DND-41 (cell line): ENCODE data around the gene SAMD9.

Source experiments
- ATAC-seq: fragments of 200-7000 bp; cut with Tn5 transposase; 3 replicates; pipeline ENCODE4 v1.9.1; 2021; ENCODE audit warnings: low read depth; ENCODE audit not compliant: insufficient read depth
- DNase-seq: peaks from one replicate; pipeline ENCODE4 v3.0.0-alpha.2; 2020
- H2AFZ ChIP-seq: 2 replicates; pipeline ENCODE4 v1.6.0; 2012; ENCODE audit warnings: low read depth, low read length
- H3K27ac ChIP-seq: 2 replicates; pipeline ENCODE4 v1.5.1; 2012; ENCODE audit warnings: low read length, inconsistent platforms
- H3K27me3 ChIP-seq: fragments of 200-600 bp; sonication (generic); 2 replicates; pipeline ENCODE4 v1.6.0; 2012; ENCODE audit warnings: low read length, mild to moderate bottlenecking, inconsistent platforms; ENCODE audit not compliant: insufficient read depth, poor library complexity
- H3K36me3 ChIP-seq: 2 replicates; pipeline ENCODE4 v1.5.1; 2012; ENCODE audit warnings: low read length, inconsistent platforms; ENCODE audit not compliant: insufficient read depth
- H3K4me1 ChIP-seq: 2 replicates; pipeline ENCODE4 v1.5.1; 2012; ENCODE audit warnings: mild to moderate bottlenecking, low read length; ENCODE audit not compliant: insufficient read depth
- H3K4me2 ChIP-seq: 2 replicates; pipeline ENCODE4 v1.6.0; 2012; ENCODE audit warnings: mild to moderate bottlenecking, moderate library complexity, low read length, inconsistent platforms; ENCODE audit not compliant: insufficient read depth
- H3K4me3 ChIP-seq, 2 experiments: fragments of 200-600 bp in 1 of 2; shearing (Covaris generic) in 1 of 2; 2 replicates each; pipeline ENCODE4 v1.5.1; 2012 to 2016; ENCODE audit warnings: inconsistent platforms in 2 of 2, low read length in 2 of 2, mild to moderate bottlenecking in 2 of 2, low read depth in 1 of 2, moderate library complexity in 1 of 2
- H3K79me2 ChIP-seq: 2 replicates; pipeline ENCODE4 v1.6.0; 2012; ENCODE audit warnings: low read length, inconsistent platforms; ENCODE audit not compliant: insufficient read depth
- H3K9ac ChIP-seq: 2 replicates; pipeline ENCODE4 v1.6.0; 2012; ENCODE audit warnings: low read depth, mild to moderate bottlenecking, inconsistent platforms, low read length, moderate library complexity
- H3K9me3 ChIP-seq: 2 replicates; pipeline ENCODE4 v1.5.1; 2012; ENCODE audit warnings: low read length, moderate library complexity, mild to moderate bottlenecking, inconsistent platforms; ENCODE audit not compliant: insufficient read depth, severe bottlenecking
- H4K20me1 ChIP-seq: 2 replicates; pipeline ENCODE4 v1.6.0; 2012; ENCODE audit warnings: low read length; ENCODE audit not compliant: insufficient read depth
- EZH2 ChIP-seq: IDR thresholded peaks from 3 replicates; pipeline ENCODE4 v1.6.1; 2012; ENCODE audit warnings: borderline replicate concordance, low read depth, mild to moderate bottlenecking, moderate library complexity, low read length, inconsistent platforms; ENCODE audit not compliant: severe bottlenecking
- TF ChIP-seq, protein P1 (sequence below): IDR thresholded peaks from 2 replicates; pipeline ENCODE4 v1.5.1; 2012; ENCODE audit warnings: borderline replicate concordance, low read length, moderate library complexity, mild to moderate bottlenecking; ENCODE audit not compliant: poor library complexity, severe bottlenecking; ENCODE audit errors: extremely low read depth

Gene SAMD9

DNA sequence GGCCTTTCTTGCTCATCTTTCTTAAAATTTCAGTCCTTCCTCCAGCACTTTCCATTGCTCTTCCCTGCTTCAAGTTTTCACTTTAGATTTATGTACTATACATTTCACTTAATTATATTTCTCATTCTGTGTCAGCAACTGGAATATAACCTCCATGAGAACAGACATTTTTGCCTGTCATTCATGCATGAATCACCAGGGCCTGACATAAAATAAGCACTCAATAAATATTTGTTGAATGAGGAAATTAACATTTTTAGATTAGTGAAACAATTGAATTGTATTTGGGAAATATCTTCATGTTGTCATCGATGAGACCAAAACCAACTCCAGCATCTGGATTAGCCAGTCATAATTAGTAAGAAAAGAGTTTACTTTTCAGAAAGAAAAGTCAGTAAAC lies 24.3 kb upstream of the SAMD9 start:
- no peak overlapping the region for H3K4me2 ChIP-seq
- no peak for ATAC-seq
- H4K20me1 ChIP-seq = no peaks in the 10 kb centered on the region

DNA sequence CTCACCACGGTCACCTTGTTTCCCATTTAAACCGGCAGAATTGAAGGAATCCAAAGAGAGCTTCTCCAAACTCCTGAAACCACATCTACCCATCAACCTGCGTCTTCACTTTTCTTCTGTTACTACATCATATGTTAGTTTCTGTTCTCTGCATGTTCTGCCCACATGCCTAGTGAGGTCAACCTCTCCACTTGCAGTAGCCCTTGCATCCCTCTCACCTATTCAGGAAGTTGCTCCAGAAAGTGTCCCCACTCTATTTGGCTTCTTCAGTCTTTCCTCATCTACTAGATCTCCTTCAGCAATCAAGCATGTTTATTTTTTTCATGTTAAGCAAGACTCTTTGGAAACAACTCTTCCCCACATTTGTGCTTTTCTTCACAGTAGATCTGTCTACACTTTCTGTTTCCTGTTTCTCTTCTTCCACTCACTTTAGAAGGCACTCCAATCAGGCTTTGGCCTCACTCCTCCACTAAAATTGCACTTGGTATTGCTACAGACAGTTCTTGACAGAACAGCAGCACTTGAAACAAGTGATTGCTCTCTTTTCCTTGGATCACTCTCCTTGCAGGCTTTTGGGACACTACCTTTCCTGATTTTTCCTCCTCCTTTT lies 22.9 kb upstream of the SAMD9 start:
- peaks cover under 1% of the 10 kb centered on the region; the same call in 1 of the 2 replicates for H3K79me2 ChIP-seq

More for the DNA sequence above, 24.3 kb upstream of the SAMD9 start:
- no peak for TF ChIP-seq EZH2
- TF ChIP-seq, protein P1, sequence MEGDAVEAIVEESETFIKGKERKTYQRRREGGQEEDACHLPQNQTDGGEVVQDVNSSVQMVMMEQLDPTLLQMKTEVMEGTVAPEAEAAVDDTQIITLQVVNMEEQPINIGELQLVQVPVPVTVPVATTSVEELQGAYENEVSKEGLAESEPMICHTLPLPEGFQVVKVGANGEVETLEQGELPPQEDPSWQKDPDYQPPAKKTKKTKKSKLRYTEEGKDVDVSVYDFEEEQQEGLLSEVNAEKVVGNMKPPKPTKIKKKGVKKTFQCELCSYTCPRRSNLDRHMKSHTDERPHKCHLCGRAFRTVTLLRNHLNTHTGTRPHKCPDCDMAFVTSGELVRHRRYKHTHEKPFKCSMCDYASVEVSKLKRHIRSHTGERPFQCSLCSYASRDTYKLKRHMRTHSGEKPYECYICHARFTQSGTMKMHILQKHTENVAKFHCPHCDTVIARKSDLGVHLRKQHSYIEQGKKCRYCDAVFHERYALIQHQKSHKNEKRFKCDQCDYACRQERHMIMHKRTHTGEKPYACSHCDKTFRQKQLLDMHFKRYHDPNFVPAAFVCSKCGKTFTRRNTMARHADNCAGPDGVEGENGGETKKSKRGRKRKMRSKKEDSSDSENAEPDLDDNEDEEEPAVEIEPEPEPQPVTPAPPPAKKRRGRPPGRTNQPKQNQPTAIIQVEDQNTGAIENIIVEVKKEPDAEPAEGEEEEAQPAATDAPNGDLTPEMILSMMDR = no peak
- Histone ChIP-seq H2AFZ (no peak overlapping the region), H3K4me3 (no peak overlapping the region), H3K27me3 (no peaks in the 10 kb centered on the region), H3K9ac (no peak overlapping the region), H3K9me3 (no peaks in the 10 kb centered on the region), H3K27ac (no peak overlapping the region), H3K79me2 (peaks cover 15% of the 10 kb centered on the region), H3K4me1 (peaks cover 15% of the 10 kb centered on the region), H3K36me3 (peaks cover 66% of the 10 kb centered on the region)
- DNase-seq = no peak

DNA sequence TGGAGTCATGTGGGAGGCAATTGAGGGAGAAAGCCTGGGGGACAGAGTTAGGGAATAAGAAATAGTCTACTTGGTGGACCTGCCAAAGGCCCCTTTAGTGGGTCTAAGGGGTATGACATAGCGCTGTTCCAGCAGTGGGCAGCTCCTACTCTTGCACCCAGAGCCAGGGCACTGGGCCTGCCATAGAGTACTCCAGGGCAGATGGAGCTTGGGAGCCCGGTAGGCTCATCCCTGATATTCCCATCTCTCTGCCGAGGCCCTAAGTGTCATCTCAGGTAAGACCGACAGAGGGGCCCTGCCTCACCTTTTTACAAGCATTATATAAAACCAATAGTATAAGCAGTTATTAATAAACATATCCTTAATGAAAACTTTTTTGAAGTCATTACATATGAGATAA lies 20.8 kb upstream of the SAMD9 start:
- Histone ChIP-seq H4K20me1 (no peaks in the 10 kb centered on the region), H3K4me3 (no peak overlapping the region), H3K79me2 (no peaks in the 10 kb centered on the region), H3K4me2 (no peak overlapping the region), H3K4me1 (no peaks in the 10 kb centered on the region), H3K9me3 (peaks cover 8% of the 10 kb centered on the region), H3K27ac (no peak overlapping the region), H3K9ac (no peak overlapping the region), H3K36me3 (peaks cover 73% of the 10 kb centered on the region), H3K27me3 (no peaks in the 10 kb centered on the region), H2AFZ (no peak overlapping the region)
- no peak for DNase-seq
- no peak for TF ChIP-seq EZH2
- TF ChIP-seq, protein P1 = no peak
- ATAC-seq = no peak

More for the DNA sequence above, 22.9 kb upstream of the SAMD9 start:
- Histone ChIP-seq H3K4me1 (peaks cover under 1% of the 10 kb centered on the region; the same call in 1 of the 2 replicates), H3K4me2 (no peak overlapping the region), H3K9me3 (no peaks in the 10 kb centered on the region), H2AFZ (no peak overlapping the region), H4K20me1 (no peaks in the 10 kb centered on the region), H3K27me3 (no peaks in the 10 kb centered on the region), H3K4me3 (no peak overlapping the region), H3K9ac (no peak overlapping the region), H3K27ac (no peak overlapping the region), H3K36me3 (peaks cover 76% of the 10 kb centered on the region)
- no peak for ATAC-seq
- no peak for DNase-seq
- TF ChIP-seq, protein P1 = no peak

DNA sequence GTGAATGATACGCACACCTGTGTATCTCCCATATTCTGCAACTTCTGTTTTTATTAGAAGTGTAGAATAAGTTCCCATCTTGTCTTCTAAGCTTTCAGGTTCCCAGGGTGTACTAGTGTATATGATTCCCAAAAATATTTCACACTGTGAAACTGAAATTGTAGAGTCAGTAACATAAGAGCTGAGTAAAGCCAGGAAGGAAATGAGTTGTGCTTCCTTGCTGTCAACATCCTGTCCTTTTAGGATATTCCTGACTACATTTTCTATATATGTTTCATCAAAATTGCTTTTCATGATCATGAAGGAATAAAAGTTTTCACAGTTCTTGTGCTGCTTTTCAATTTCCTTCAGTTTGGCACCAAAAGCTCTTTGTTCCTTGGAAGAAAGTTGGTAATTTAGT lies 15.2 kb upstream of the SAMD9 start:
- Histone ChIP-seq H3K4me2 (no peak overlapping the region), H3K9me3 (peaks cover 8% of the 10 kb centered on the region), H2AFZ (no peak overlapping the region), H3K36me3 (peaks cover 25% of the 10 kb centered on the region), H3K9ac (no peak overlapping the region), H3K4me1 (no peaks in the 10 kb centered on the region), H3K27me3 (no peaks in the 10 kb centered on the region), H3K4me3 (no peak overlapping the region), H3K27ac (no peak overlapping the region), H4K20me1 (no peaks in the 10 kb centered on the region), H3K79me2 (no peaks in the 10 kb centered on the region)
- TF ChIP-seq, protein P1 = no peak
- no peak for TF ChIP-seq EZH2
- DNase-seq = no peak
- no peak for ATAC-seq
